K562 (cell line): Measurements from ENCODE around the gene RLIM. TPM values are rescaled to one million over a fixed set of nuclear protein-coding genes. Genes with fewer than 3 reads are reported as not detected.
"Not testable (repeated sequence)": the region's sequence is repeated elsewhere in the genome, so short reads cannot be mapped to it uniquely, and the experiment has no call there.

ENCODE experiments used
- ATAC-seq: fragments of 200-7000 bp; cut with Tn5 transposase; 3 replicates; pipeline ENCODE4 v1.9.1; 2020; ENCODE audit warnings: moderate library complexity
- BruUV-seq: library from RNA; stranded (reverse); fragments of 400-500 nt; replicated peaks from 2 replicates; lab custom pipeline; 2021; lab: Mats Ljungman, UMichigan
- CTCF ChIA-PET: fragments of 300-600 bp; formaldehyde crosslinking; extraction: SDS; loops from one replicate; lab custom pipeline; 2021; ENCODE audit warnings: low intra/inter-chr PET ratio; lab: Yijun Ruan, JAX
- POLR2A ChIA-PET: fragments of 300-600, 350-650 bp; sonication (Branson Sonifier 250); formaldehyde crosslinking; extraction: SDS; loops from one replicate; lab custom pipeline; 2021; ENCODE audit warnings: antibody characterized with exemption, inconsistent platforms; lab: Yijun Ruan, JAX
- DNase-seq, 4 experiments: peaks; one replicate each; pipeline versions ENCODE4 v3.0.0 to v3.0.0-alpha.2; 2011 to 2018; ENCODE audit warnings: low spot score in 3 of 4, mixed read lengths in 3 of 4; ENCODE audit errors: extremely low read depth in 1 of 4
- FAIRE-seq: peaks from 2 replicates; lab custom pipeline; 2011; peaks lifted over from hg19 to GRCh38; lab: Jason Lieb, UNC
- H2AFZ ChIP-seq: 2 replicates; pipeline ENCODE4 v1.6.0; 2011; ENCODE audit warnings: low read depth, low read length, control low read depth, inconsistent platforms
- H3K27ac ChIP-seq: fragments of 200-600 bp; 3 replicates; pipeline ENCODE4 v1.8.0; 2011; ENCODE audit warnings: low read depth, mild to moderate bottlenecking, control low read depth, inconsistent platforms, low read length, moderate library complexity, mixed read lengths; ENCODE audit errors: extremely low read depth
- H3K27me3 ChIP-seq, 2 experiments: fragments of 300-600 bp in 1 of 2; 2 replicates in 1 of 2; 3 replicates in 1 of 2; pipeline versions ENCODE4 v1.6.0 to v1.8.0; 2011; ENCODE audit warnings: inconsistent platforms in 2 of 2, low read length in 2 of 2, mild to moderate bottlenecking in 1 of 2, mixed read lengths in 1 of 2, moderate library complexity in 1 of 2; ENCODE audit not compliant: control insufficient read depth in 2 of 2, insufficient read depth in 2 of 2
- H3K36me3 ChIP-seq: fragments of 300-600 bp; 3 replicates; pipeline ENCODE4 v1.8.0; 2011; ENCODE audit warnings: mild to moderate bottlenecking, low read length, inconsistent platforms; ENCODE audit not compliant: control insufficient read depth, insufficient read depth
- H3K4me1 ChIP-seq, 2 experiments: fragments of 200-600 bp in 1 of 2; replicated peaks in 1 of 2; 2 replicates in 1 of 2; 3 replicates in 1 of 2; pipeline versions ENCODE4 v1.5.1 to v1.8.0; 2011; ENCODE audit warnings: inconsistent platforms in 2 of 2, low read length in 2 of 2, mild to moderate bottlenecking in 1 of 2, mixed read lengths in 1 of 2, moderate library complexity in 1 of 2; ENCODE audit not compliant: control insufficient read depth in 2 of 2, insufficient read depth in 2 of 2
- H3K4me2 ChIP-seq: 2 replicates; pipeline ENCODE4 v1.6.1; 2011; ENCODE audit warnings: low read length, control low read depth, inconsistent platforms, mixed read lengths; ENCODE audit not compliant: insufficient read depth
- H3K4me3 ChIP-seq: fragments of 200-600 bp; sonication (generic), shearing (Covaris generic); 2 replicates; pipeline ENCODE4 v1.5.1; 2016; ENCODE audit warnings: control low read depth, inconsistent platforms
- H3K79me2 ChIP-seq: fragments of 200-600 bp; 3 replicates; pipeline ENCODE4 v1.8.0; 2011; ENCODE audit warnings: low read length, inconsistent platforms; ENCODE audit not compliant: control insufficient read depth, insufficient read depth
- H3K9ac ChIP-seq, 2 experiments: 2 replicates each; pipeline versions ENCODE4 v1.6.0 to v1.6.1; 2011; ENCODE audit warnings: low read depth in 2 of 2, low read length in 2 of 2, control low read depth in 1 of 2, inconsistent platforms in 1 of 2, mild to moderate bottlenecking in 1 of 2, mixed read lengths in 1 of 2; ENCODE audit not compliant: insufficient read depth in 1 of 2
- H3K9me1 ChIP-seq: one replicate; pipeline ENCODE4 v1.6.0; 2011; ENCODE audit warnings: inconsistent platforms, mild to moderate bottlenecking, low read length, moderate library complexity; ENCODE audit not compliant: control insufficient read depth, insufficient read depth
- H3K9me3 ChIP-seq: replicated peaks from 2 replicates; pipeline ENCODE4 v1.5.1; 2011; ENCODE audit warnings: low read depth, low read length, inconsistent platforms; ENCODE audit not compliant: control insufficient read depth, insufficient read depth
- H4K20me1 ChIP-seq: replicated peaks from 2 replicates; pipeline ENCODE4 v1.6.1; 2011; ENCODE audit warnings: low read length, inconsistent platforms, mixed read lengths; ENCODE audit not compliant: control insufficient read depth, insufficient read depth
- ARID1B ChIP-seq: fragments of 450-650 bp; IDR thresholded peaks from 2 replicates; pipeline ENCODE4 v1.6.1; 2016; ENCODE audit warnings: antibody characterized with exemption, mild to moderate bottlenecking, inconsistent platforms
- BRD4 ChIP-seq: fragments of 200-600 bp; sonication (generic); IDR thresholded peaks from 2 replicates; pipeline ENCODE4 v1.6.1; 2017; ENCODE audit warnings: inconsistent platforms
- CBFA2T3 ChIP-seq: fragments of 450-650 bp; IDR thresholded peaks from 2 replicates; pipeline ENCODE4 v1.6.1; 2017
- CBX2 ChIP-seq: fragments of 200-600 bp; sonication (generic); IDR thresholded peaks from one replicate; pipeline ENCODE4 v1.6.1; 2012; ENCODE audit warnings: mild to moderate bottlenecking, low read length, inconsistent platforms; ENCODE audit not compliant: insufficient read depth, poor library complexity, severe bottlenecking
- DDX20 ChIP-seq: fragments of 450-650 bp; IDR thresholded peaks from 2 replicates; pipeline ENCODE4 v1.6.1; 2016; ENCODE audit warnings: missing genetic modification characterization, low read depth, mild to moderate bottlenecking, missing compliant biosample characterization, moderate library complexity
- POLR2G ChIP-seq: fragments of 200-400 bp; formaldehyde crosslinking; IDR thresholded peaks from 2 replicates; pipeline ENCODE4 v1.6.1; 2017; ENCODE audit warnings: low read depth, mild to moderate bottlenecking, antibody characterized with exemption, low read length, moderate library complexity
- SMARCA4 ChIP-seq: fragments of 450-650 bp; IDR thresholded peaks from 2 replicates; pipeline ENCODE4 v1.6.1; 2016
- SOX6 ChIP-seq: fragments of 450-650 bp; IDR thresholded peaks from 2 replicates; pipeline ENCODE4 v1.6.1; 2014; ENCODE audit warnings: mild to moderate bottlenecking
- SREBF1 ChIP-seq: fragments of 150-350 bp; IDR thresholded peaks from 2 replicates; pipeline ENCODE4 v1.6.1; 2014; ENCODE audit warnings: antibody characterized with exemption, low read depth, low read length, borderline replicate concordance
- STAT5A ChIP-seq: IDR thresholded peaks from 2 replicates; pipeline ENCODE4 v1.6.1; 2012; ENCODE audit warnings: low read length, inconsistent platforms, borderline replicate concordance
- TAL1 ChIP-seq: fragments of 450-650 bp; IDR thresholded peaks from 2 replicates; pipeline ENCODE4 v1.6.1; 2016; ENCODE audit warnings: mild to moderate bottlenecking
- TCF3 ChIP-seq: sonication (generic); formaldehyde crosslinking; IDR thresholded peaks from 2 replicates; pipeline ENCODE4 v1.4.0; 2020; ENCODE audit warnings: mild to moderate bottlenecking, missing genetic modification reagents
- ZNF507 ChIP-seq: conservative IDR thresholded peaks from 2 replicates; pipeline ENCODE4 v1.6.1; 2017; ENCODE audit warnings: missing genetic modification characterization, missing compliant biosample characterization
- WGBS: fragments of 100-300 bp; shearing (Covaris generic); methylation state at CpG from one replicate; pipeline ENCODE4 v1.1.6; 2016; ENCODE audit warnings: low coverage, mixed read lengths; ENCODE audit not compliant: insufficient coverage; ENCODE audit errors: missing lambda C conversion rate; 5-methylcytosine and 5-hydroxymethylcytosine counted together
- in situ Hi-C: fragments of 300-500 bp; cut with MboI; formaldehyde crosslinking; loops from 4 replicates; pipeline ENCODE4 v1.15.0; 2018; ENCODE audit warnings: inconsistent platforms, mixed read lengths
- intact Hi-C: fragments of 100-400 bp; cut with micrococcal nuclease; formaldehyde crosslinking; loops from 2 replicates; pipeline ENCODE4 v1.14.2; 2022
- polyA plus RNA-seq, 8 experiments: library from polyadenylated mRNA; depleted of rRNA in 4 of 8; stranded (reverse) in 5 of 8; unstranded in 3 of 8; fragments of >200 nt; fragmentation: Nextera tagmentation in 2 of 8; fragmentation: Illumina TruSeq in 1 of 8; extraction: Ambion mirVana in 2 of 8; extraction: Trizol in 1 of 8; gene quantifications; 2 replicates each; pipeline versions ENCODE4 v1.2.1 to v1.2.3, GENCODE V29; 2011 to 2014; ENCODE audit warnings: inconsistent platforms in 1 of 8, missing spikeins in 1 of 8
- total RNA-seq, 7 experiments: library from RNA; depleted of rRNA in 6 of 7; stranded (reverse); fragments of >200 nt in 6 of 7; fragmentation: Illumina TruSeq in 2 of 7; extraction: Trizol in 2 of 7; gene quantifications; 2 replicates each; pipeline versions ENCODE4 v1.2.1 to v1.2.3, GENCODE V29; 2011 to 2021; ENCODE audit warnings: low replicate concordance in 1 of 7

RLIM gene
- total and polyA plus RNA-seq, 9 of the 15 experiments (the other 6 are each of a cell fraction or from before 2014, with no cell fraction given) = 4.2 to 31.4 (median 14.9) TPM

- H3K4me3 ChIP-seq, H3K27me3 ChIP-seq, intact Hi-C loops, H3K9me1 ChIP-seq, H3K27ac ChIP-seq, H3K4me2 ChIP-seq, FAIRE-seq, H4K20me1 ChIP-seq, H3K79me2 ChIP-seq, ATAC-seq, H3K9me3 ChIP-seq, H3K9ac ChIP-seq, in situ Hi-C loops, H3K36me3 ChIP-seq, H3K4me1 ChIP-seq, CTCF ChIA-PET, BruUV-seq, POLR2A ChIA-PET, H2AFZ ChIP-seq: not testable (repeated sequence)
- peak in 1 of 4 experiments; percentile 1 for DNase-seq
- TF ChIP-seq CBFA2T3 = peak; percentile 40; the same call in 1 of the 2 replicates
- TF ChIP-seq SMARCA4 = peak; percentile 19; the same call in 1 of the 2 replicates
- peak; percentile 54 for TF ChIP-seq TAL1
- TF ChIP-seq TCF3 (CRISPR knock-in tag) = 0 out of 2 replicates have a peak, but pooled peaks have one; percentile 24
- TF ChIP-seq ARID1B = peak; percentile 64
- 0 out of 2 replicates have a peak, but pooled peaks have one; percentile 13 for TF ChIP-seq SOX6
- 0% methylated on average over 4 of the region's 4 CpGs for WGBS
Measured at GRCh38 chrX:74654953-74655352, 40.5 kb upstream of the RLIM start.

GRCh38 chrX:74636749-74637314 is 22.4 kb upstream of the RLIM start:
- no peak overlapping the region for H2AFZ ChIP-seq
- H3K9me1 ChIP-seq = no peaks in the 10 kb centered on the region
- TF ChIP-seq CBX2 (no peak), BRD4 (no peak), STAT5A (no peak), ZNF507 (tag) (no peak), SREBF1 (no peak), POLR2G (no peak), DDX20 (tag) (no peak)
- H4K20me1 ChIP-seq = no peaks in the 10 kb centered on the region
- H3K9ac ChIP-seq = no peak overlapping the region
- CTCF ChIA-PET = no interaction called here
- BruUV-seq = no TSS peak
- H3K4me1 ChIP-seq = no peaks in the 10 kb centered on the region
- no peak overlapping the region for H3K4me2 ChIP-seq
- FAIRE-seq (no peak), DNase-seq (no peak), ATAC-seq (no peak)
- H3K79me2 ChIP-seq = no peaks in the 10 kb centered on the region
- 0% methylated on average over 8 of the region's 9 CpGs for WGBS
- intact Hi-C loops (no loop called here), in situ Hi-C loops (no loop called here)
- no peaks in the 10 kb centered on the region for H3K9me3 ChIP-seq
- H3K27ac ChIP-seq = no peak overlapping the region
- H3K4me3 ChIP-seq = no peak overlapping the region
- POLR2A ChIA-PET = no interaction called here
- no peaks in the 10 kb centered on the region for H3K36me3 ChIP-seq
- H3K27me3 ChIP-seq = no peaks in the 10 kb centered on the region
